IMR-90 (cell line): ENCODE measurements around the gene DKK2. TPM values are rescaled to one million over a fixed set of nuclear protein-coding genes. Genes with fewer than 3 reads are reported as not detected.

Experiments
- ATAC-seq: fragments of 200-7000 bp; cut with Tn5 transposase; 2 replicates; pipeline ENCODE4 v1.9.1; 2020; ENCODE audit warnings: low read depth, mild to moderate bottlenecking, moderate library complexity
- BruUV-seq: library from RNA; stranded (reverse); fragments of 400-500 nt; replicated peaks from 2 replicates; lab custom pipeline; 2021; lab: Mats Ljungman, UMichigan
- CTCF ChIA-PET: fragments of 300-600 bp; formaldehyde crosslinking; extraction: SDS; loops from one replicate; lab custom pipeline; 2021; ENCODE audit warnings: antibody characterized with exemption; lab: Yijun Ruan, JAX
- POLR2A ChIA-PET: fragments of 300-600 bp; sonication (Branson Sonifier 250); formaldehyde crosslinking; loops from one replicate; lab custom pipeline; 2022; ENCODE audit warnings: antibody characterized with exemption; ENCODE audit not compliant: unreplicated experiment; lab: Charles Lee
- DNase-seq: peaks from one replicate; pipeline ENCODE4 v3.0.0; 2013
- H2AFZ ChIP-seq: replicated peaks from 2 replicates; pipeline ENCODE3; 2013; ENCODE audit warnings: low read length, mild to moderate bottlenecking; ENCODE audit not compliant: poor library complexity
- H2AK5ac ChIP-seq: 2 replicates; pipeline ENCODE4 v1.6.1; 2013; ENCODE audit warnings: low read depth, low read length, inconsistent platforms
- H2AK9ac ChIP-seq: replicated peaks from 2 replicates; pipeline ENCODE3; 2013; ENCODE audit warnings: mild to moderate bottlenecking, low read depth, low read length, moderate library complexity; ENCODE audit not compliant: poor library complexity
- H2BK120ac ChIP-seq: 2 replicates; pipeline ENCODE4 v1.6.1; 2013; ENCODE audit warnings: low read depth, low read length, inconsistent platforms
- H2BK15ac ChIP-seq: 3 replicates; pipeline ENCODE4 v1.6.1; 2013; ENCODE audit warnings: low read depth, low read length, inconsistent platforms
- H2BK20ac ChIP-seq: 2 replicates; pipeline ENCODE4 v1.6.1; 2013; ENCODE audit warnings: low read depth, mild to moderate bottlenecking, inconsistent platforms, low read length, moderate library complexity
- H2BK5ac ChIP-seq: 2 replicates; pipeline ENCODE4 v1.6.1; 2013; ENCODE audit warnings: mild to moderate bottlenecking, low read depth, low read length, inconsistent platforms; ENCODE audit not compliant: poor library complexity, severe bottlenecking
- H3K14ac ChIP-seq: replicated peaks from 2 replicates; pipeline ENCODE4 v1.6.1; 2013; ENCODE audit warnings: low read depth, low read length, inconsistent platforms
- H3K18ac ChIP-seq: 2 replicates; pipeline ENCODE4 v1.6.1; 2013; ENCODE audit warnings: low read depth, low read length, control low read depth
- H3K23ac ChIP-seq: 2 replicates; pipeline ENCODE4 v1.6.1; 2013; ENCODE audit warnings: low read depth, low read length, inconsistent platforms
- H3K27ac ChIP-seq: 2 replicates; pipeline ENCODE4 v1.5.1; 2013; ENCODE audit warnings: mild to moderate bottlenecking, control low read depth, low read length; ENCODE audit not compliant: insufficient read depth
- H3K27me3 ChIP-seq: 2 replicates; pipeline ENCODE4 v1.6.1; 2013; ENCODE audit warnings: low read length; ENCODE audit not compliant: control insufficient read depth, insufficient read depth
- H3K36me3 ChIP-seq: 2 replicates; pipeline ENCODE4 v1.6.1; 2013; ENCODE audit warnings: low read length, mixed read lengths; ENCODE audit not compliant: control insufficient read depth, insufficient read depth
- H3K4ac ChIP-seq: 2 replicates; pipeline ENCODE4 v1.6.1; 2013; ENCODE audit warnings: low read depth, low read length, inconsistent platforms
- H3K4me1 ChIP-seq: 2 replicates; pipeline ENCODE4 v1.6.1; 2013; ENCODE audit warnings: low read length, mixed read lengths; ENCODE audit not compliant: control insufficient read depth, insufficient read depth
- H3K4me2 ChIP-seq: 2 replicates; pipeline ENCODE4 v1.6.1; 2013; ENCODE audit warnings: low read depth, mild to moderate bottlenecking, control low read depth, low read length, moderate library complexity
- H3K4me3 ChIP-seq: 2 replicates; pipeline ENCODE4 v1.5.1; 2013; ENCODE audit warnings: low read depth, mild to moderate bottlenecking, control low read depth, low read length, moderate library complexity; ENCODE audit not compliant: insufficient read depth
- H3K56ac ChIP-seq: 2 replicates; pipeline ENCODE4 v1.6.1; 2013; ENCODE audit warnings: low read length, inconsistent platforms; ENCODE audit not compliant: insufficient read depth; ENCODE audit errors: extremely low read depth
- H3K79me1 ChIP-seq, 2 experiments: 2 replicates each; pipeline ENCODE4 v1.6.1; 2013; ENCODE audit warnings: low read length in 2 of 2, inconsistent platforms in 1 of 2, low read depth in 1 of 2
- H3K9ac ChIP-seq: 2 replicates; pipeline ENCODE4 v1.6.1; 2013; ENCODE audit warnings: low read depth, low read length, control low read depth
- H3K9me1 ChIP-seq: 2 replicates; pipeline ENCODE4 v1.6.1; 2013; ENCODE audit warnings: low read length, inconsistent platforms; ENCODE audit not compliant: insufficient read depth
- H3K9me3 ChIP-seq: 2 replicates; pipeline ENCODE4 v1.6.1; 2013; ENCODE audit warnings: low read length; ENCODE audit not compliant: control insufficient read depth, insufficient read depth
- H4K20me1 ChIP-seq: 2 replicates; pipeline ENCODE4 v1.6.1; 2013; ENCODE audit warnings: low read length, inconsistent platforms; ENCODE audit not compliant: insufficient read depth
- H4K5ac ChIP-seq: 2 replicates; pipeline ENCODE4 v1.6.1; 2013; ENCODE audit warnings: mild to moderate bottlenecking, low read depth, low read length, control low read depth
- H4K8ac ChIP-seq, 2 experiments: 2 replicates each; pipeline ENCODE4 v1.6.1; 2013; ENCODE audit warnings: low read depth in 2 of 2, low read length in 2 of 2, control low read depth in 1 of 2, inconsistent platforms in 1 of 2
- H4K91ac ChIP-seq: 2 replicates; pipeline ENCODE4 v1.6.1; 2013; ENCODE audit warnings: low read depth, low read length, inconsistent platforms; ENCODE audit not compliant: insufficient read depth
- POLR2A ChIP-seq: IDR thresholded peaks from 2 replicates; pipeline ENCODE4 v1.6.1; 2012; ENCODE audit warnings: mild to moderate bottlenecking, low read depth, low read length
- RAD21 ChIP-seq: IDR thresholded peaks from 2 replicates; pipeline ENCODE4 v1.6.1; 2012; ENCODE audit warnings: low read length, improper control_type of control experiment
- RCOR1 ChIP-seq: IDR thresholded peaks from 2 replicates; pipeline ENCODE4 v1.6.1; 2012; ENCODE audit warnings: mild to moderate bottlenecking, low read length, improper control_type of control experiment; ENCODE audit not compliant: insufficient replicate concordance
- SMC3 ChIP-seq: fragments of 150-350 bp; IDR thresholded peaks from 2 replicates; pipeline ENCODE4 v1.6.1; 2016; ENCODE audit warnings: low read depth, mild to moderate bottlenecking, antibody characterized with exemption, low read length, moderate library complexity
- WGBS, 2 experiments: methylation state at CpG; one replicate each; pipeline versions ENCODE4 v1.1.5 to v1.1.7; 2013; ENCODE audit warnings: missing lambda C conversion rate in 2 of 2; ENCODE audit not compliant: insufficient read length in 1 of 2; ENCODE audit errors: extremely low coverage in 2 of 2; 5-methylcytosine and 5-hydroxymethylcytosine counted together
- dilution Hi-C: fragments of 300-500 bp; cut with HindIII; formaldehyde crosslinking; loops from one replicate; pipeline ENCODE4 v1.14.3; 2018; ENCODE audit warnings: low sequenced_read_pairs; ENCODE audit not compliant: unreplicated experiment
- in situ Hi-C: fragments of 300-500 bp; cut with MboI; formaldehyde crosslinking; loops from 3 replicates; pipeline ENCODE4 v1.14.3; 2019; ENCODE audit warnings: low sequenced_read_pairs, inconsistent platforms, mixed read lengths
- intact Hi-C: fragments of 100-400 bp; cut with micrococcal nuclease; formaldehyde crosslinking; loops from 2 replicates; pipeline ENCODE4 v1.10.0; 2022
- polyA plus RNA-seq, 3 experiments: library from polyadenylated mRNA; depleted of rRNA; stranded (reverse); fragments of >200 nt; gene quantifications; 2 replicates each; pipeline ENCODE4 v1.2.3, GENCODE V29; 2012; ENCODE audit warnings: low replicate concordance in 1 of 3
- total RNA-seq: library from RNA; depleted of rRNA; stranded (reverse); fragments of >200 nt; gene quantifications from 2 replicates; pipeline ENCODE4 v1.2.3, GENCODE V29; 2012
- TF ChIP-seq, protein P1 (sequence below): conservative IDR thresholded peaks from 2 replicates; pipeline ENCODE4 v1.5.1; 2012; ENCODE audit warnings: mild to moderate bottlenecking, low read depth, low read length, improper control_type of control experiment

DKK2 gene
- total and polyA plus RNA-seq, 2 of the 4 experiments (the other 2 are of a cell fraction), result 0.39 to 0.72 TPM

DNA sequence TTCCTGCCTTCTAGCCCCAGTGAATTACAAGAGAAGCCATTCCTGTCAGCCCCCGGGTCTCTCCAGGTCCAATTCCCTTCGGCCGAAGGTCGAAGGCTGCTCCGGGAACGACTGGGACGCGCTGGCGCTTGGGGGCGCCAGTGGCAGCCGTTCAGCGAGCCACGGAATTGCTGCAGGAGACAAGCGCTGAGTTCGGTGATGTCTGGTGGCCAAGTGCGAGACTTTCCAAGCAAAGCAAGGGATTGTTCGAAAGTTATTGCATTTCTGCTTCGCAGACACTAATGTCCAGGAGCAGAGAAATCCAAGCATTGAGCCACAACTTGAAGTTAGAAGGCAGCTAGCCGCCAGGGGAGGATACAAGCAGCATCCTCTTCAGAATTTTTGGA, 1.1 kb upstream of the DKK2 start:
- H3K4me2 ChIP-seq, result peak overlapping the region; percentile 44
- no peak overlapping the region for H2BK5ac ChIP-seq
- ChIA-PET CTCF (interaction anchor here (0.6 kb wide), 1 partner anchor 427 kb away, joined by 7 read pairs; no protein-coding TSS in a partner anchor), POLR2A (no interaction called here)
- BruUV-seq, result no TSS peak
- no peak overlapping the region for H3K9ac ChIP-seq
- no peak overlapping the region for H2BK120ac ChIP-seq
- H4K8ac ChIP-seq, result no peak overlapping the region
- no peaks in the 10 kb centered on the region for H4K20me1 ChIP-seq
- H3K79me1 ChIP-seq, result no peaks in the 10 kb centered on the region
- no peak overlapping the region for H2AK5ac ChIP-seq
- H3K56ac ChIP-seq, result no peak overlapping the region
- no peaks in the 10 kb centered on the region for H3K36me3 ChIP-seq
- H2AK9ac ChIP-seq, result no peak overlapping the region
- no peak overlapping the region for H4K91ac ChIP-seq
- H3K9me1 ChIP-seq, result no peaks in the 10 kb centered on the region
- ATAC-seq (peak; percentile 52), DNase-seq (peak; percentile 2)
- H3K4me3 ChIP-seq, result no peak overlapping the region
- in situ Hi-C loops, result loop anchor here (25.0 kb wide), 1 partner anchor 625 kb away; no protein-coding TSS in a partner anchor
- no peak overlapping the region for H4K5ac ChIP-seq
- no peak overlapping the region for H3K27ac ChIP-seq
- dilution Hi-C loops, result no loop called here
- no peak overlapping the region for H2BK15ac ChIP-seq
- no peaks in the 10 kb centered on the region for H3K4me1 ChIP-seq
- H3K4ac ChIP-seq, result no peak overlapping the region
- H2AFZ ChIP-seq, result peak overlapping the region; percentile 53
- intact Hi-C loops, result loop anchor here (5.0 kb wide), 2 partner anchors 145 to 630 kb away; no protein-coding TSS in a partner anchor
- whole genome bisulfite sequencing, 2 experiments, result 6% methylated on average over 9 of the region's 19 CpGs; no CpG with 5 or more reads in 1 of the 2 experiments
- no peak for TF ChIP-seq POLR2A
- TF ChIP-seq SMC3, result 0 out of 2 replicates have a peak, but pooled peaks have one; percentile 5
- TF ChIP-seq, protein P1, sequence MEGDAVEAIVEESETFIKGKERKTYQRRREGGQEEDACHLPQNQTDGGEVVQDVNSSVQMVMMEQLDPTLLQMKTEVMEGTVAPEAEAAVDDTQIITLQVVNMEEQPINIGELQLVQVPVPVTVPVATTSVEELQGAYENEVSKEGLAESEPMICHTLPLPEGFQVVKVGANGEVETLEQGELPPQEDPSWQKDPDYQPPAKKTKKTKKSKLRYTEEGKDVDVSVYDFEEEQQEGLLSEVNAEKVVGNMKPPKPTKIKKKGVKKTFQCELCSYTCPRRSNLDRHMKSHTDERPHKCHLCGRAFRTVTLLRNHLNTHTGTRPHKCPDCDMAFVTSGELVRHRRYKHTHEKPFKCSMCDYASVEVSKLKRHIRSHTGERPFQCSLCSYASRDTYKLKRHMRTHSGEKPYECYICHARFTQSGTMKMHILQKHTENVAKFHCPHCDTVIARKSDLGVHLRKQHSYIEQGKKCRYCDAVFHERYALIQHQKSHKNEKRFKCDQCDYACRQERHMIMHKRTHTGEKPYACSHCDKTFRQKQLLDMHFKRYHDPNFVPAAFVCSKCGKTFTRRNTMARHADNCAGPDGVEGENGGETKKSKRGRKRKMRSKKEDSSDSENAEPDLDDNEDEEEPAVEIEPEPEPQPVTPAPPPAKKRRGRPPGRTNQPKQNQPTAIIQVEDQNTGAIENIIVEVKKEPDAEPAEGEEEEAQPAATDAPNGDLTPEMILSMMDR, result peak; percentile 44
- TF ChIP-seq RAD21, result peak; percentile 29
- TF ChIP-seq RCOR1, result no peak
- H3K18ac ChIP-seq, result no peak overlapping the region
- H2BK20ac ChIP-seq, result no peak overlapping the region
- peaks cover 37% of the 10 kb centered on the region for H3K27me3 ChIP-seq
- H3K23ac ChIP-seq, result no peak overlapping the region
- no peak overlapping the region for H3K14ac ChIP-seq
- no peaks in the 10 kb centered on the region for H3K9me3 ChIP-seq
